Neural crest cell (in vitro differentiated cells): ENCODE measurements around the gene ADK. TPM values are rescaled to one million over a fixed set of nuclear protein-coding genes. Genes with fewer than 3 reads are reported as not detected.

Experiments used
- DNase-seq: peaks from one replicate; pipeline ENCODE4 v3.0.0; 2021; ENCODE audit warnings: low read depth, mixed read lengths, low spot score
- H3K27ac Mint-ChIP-seq: one replicate; pipeline ENCODE4 v1.8.0; 2021; ENCODE audit warnings: mild to moderate bottlenecking, mixed read lengths; ENCODE audit not compliant: unreplicated experiment
- H3K27me3 Mint-ChIP-seq: 2 replicates; pipeline ENCODE4 v1.8.0; 2021; ENCODE audit warnings: low read depth, mild to moderate bottlenecking, mixed read lengths
- H3K36me3 Mint-ChIP-seq: 2 replicates; pipeline ENCODE4 v1.8.0; 2021; ENCODE audit warnings: low read depth, mild to moderate bottlenecking, mixed read lengths
- H3K4me1 Mint-ChIP-seq: 2 replicates; pipeline ENCODE4 v1.8.0; 2021; ENCODE audit warnings: mixed read lengths
- H3K4me3 Mint-ChIP-seq: one replicate; pipeline ENCODE4 v1.8.0; 2021; ENCODE audit warnings: mild to moderate bottlenecking, mixed read lengths
- H3K9me3 Mint-ChIP-seq: 2 replicates; pipeline ENCODE4 v1.8.0; 2021; ENCODE audit warnings: mixed read lengths
- total RNA-seq: library from RNA; stranded (reverse); gene quantifications from 2 replicates; pipeline ENCODE4 v1.2.1, GENCODE V29; 2021
- TF ChIP-seq, protein P1 (sequence below): fragments of 200-600 bp; sonication (generic); conservative IDR thresholded peaks from 2 replicates; pipeline ENCODE4 v1.5.0; 2021; ENCODE audit warnings: antibody characterized with exemption, mild to moderate bottlenecking

Gene ADK
- total RNA-seq, 1 donor from 2014 or later = 35.6 TPM

DNA sequence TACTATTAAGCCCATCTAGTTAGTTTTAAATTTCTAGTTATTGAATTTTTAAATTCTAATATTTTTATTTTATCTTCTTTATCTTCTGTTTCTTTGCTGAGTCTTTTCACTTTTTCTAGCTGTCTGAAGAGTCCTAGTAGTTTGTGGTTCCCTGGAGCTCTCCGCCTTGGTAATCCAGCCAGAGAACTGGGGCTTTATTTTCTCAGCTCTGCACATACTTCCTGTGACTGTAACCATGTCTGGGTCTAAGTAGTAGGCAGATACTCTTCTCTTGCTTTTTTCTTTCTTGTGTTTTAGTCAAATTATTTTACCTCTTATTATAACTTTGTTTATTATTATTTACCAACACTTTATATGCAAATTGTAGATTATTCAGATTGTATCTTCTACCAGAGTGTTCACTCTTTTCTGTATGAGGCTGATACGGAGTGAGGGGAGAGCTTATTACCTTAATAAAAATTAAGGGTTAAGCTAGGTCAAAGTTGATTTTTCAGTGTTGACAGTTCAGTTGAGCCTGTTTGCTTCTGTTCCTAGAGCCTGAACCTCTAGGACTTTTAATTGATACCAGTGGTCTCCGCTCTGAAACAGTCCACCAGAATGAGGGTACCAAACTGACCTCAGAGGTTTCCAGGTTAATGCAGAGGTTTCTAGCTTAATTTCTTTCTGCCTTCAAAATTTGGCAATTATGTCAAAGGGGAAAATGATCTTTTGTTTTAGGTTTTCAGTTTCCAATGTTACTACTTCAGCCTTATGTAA lies 155.4 kb downstream of the ADK start:
- no peak for DNase-seq
- peaks cover 5% of the 10 kb centered on the region for H3K4me1 Mint-ChIP-seq
- TF ChIP-seq, protein P1, sequence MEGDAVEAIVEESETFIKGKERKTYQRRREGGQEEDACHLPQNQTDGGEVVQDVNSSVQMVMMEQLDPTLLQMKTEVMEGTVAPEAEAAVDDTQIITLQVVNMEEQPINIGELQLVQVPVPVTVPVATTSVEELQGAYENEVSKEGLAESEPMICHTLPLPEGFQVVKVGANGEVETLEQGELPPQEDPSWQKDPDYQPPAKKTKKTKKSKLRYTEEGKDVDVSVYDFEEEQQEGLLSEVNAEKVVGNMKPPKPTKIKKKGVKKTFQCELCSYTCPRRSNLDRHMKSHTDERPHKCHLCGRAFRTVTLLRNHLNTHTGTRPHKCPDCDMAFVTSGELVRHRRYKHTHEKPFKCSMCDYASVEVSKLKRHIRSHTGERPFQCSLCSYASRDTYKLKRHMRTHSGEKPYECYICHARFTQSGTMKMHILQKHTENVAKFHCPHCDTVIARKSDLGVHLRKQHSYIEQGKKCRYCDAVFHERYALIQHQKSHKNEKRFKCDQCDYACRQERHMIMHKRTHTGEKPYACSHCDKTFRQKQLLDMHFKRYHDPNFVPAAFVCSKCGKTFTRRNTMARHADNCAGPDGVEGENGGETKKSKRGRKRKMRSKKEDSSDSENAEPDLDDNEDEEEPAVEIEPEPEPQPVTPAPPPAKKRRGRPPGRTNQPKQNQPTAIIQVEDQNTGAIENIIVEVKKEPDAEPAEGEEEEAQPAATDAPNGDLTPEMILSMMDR = no peak

GRCh38 chr10:74307061-74307651 lies 156.1 kb downstream of the ADK start:
- DNase-seq = no peak
- Mint-ChIP-seq H3K27ac (no peak overlapping the region), H3K36me3 (no peaks in the 10 kb centered on the region)

More for the DNA sequence above, 155.4 kb downstream of the ADK start:
- no peak overlapping the region for H3K4me3 Mint-ChIP-seq
- H3K36me3 Mint-ChIP-seq = no peaks in the 10 kb centered on the region
- H3K27me3 Mint-ChIP-seq = no peaks in the 10 kb centered on the region
- H3K9me3 Mint-ChIP-seq = no peaks in the 10 kb centered on the region
- no peak overlapping the region for H3K27ac Mint-ChIP-seq

GRCh38 chr10:74310652-74311257 lies 159.7 kb downstream of the ADK start:
- Mint-ChIP-seq H3K27me3 (no peaks in the 10 kb centered on the region), H3K27ac (no peak overlapping the region), H3K36me3 (no peaks in the 10 kb centered on the region), H3K4me1 (peaks cover 5% of the 10 kb centered on the region), H3K9me3 (no peaks in the 10 kb centered on the region), H3K4me3 (no peak overlapping the region)
- DNase-seq = no peak
- TF ChIP-seq, protein P1 = no peak

More at GRCh38 chr10:74307061-74307651, 156.1 kb downstream of the ADK start:
- no peak overlapping the region for H3K4me3 Mint-ChIP-seq
- no peaks in the 10 kb centered on the region for H3K27me3 Mint-ChIP-seq
- H3K4me1 Mint-ChIP-seq = peaks cover 5% of the 10 kb centered on the region
- TF ChIP-seq, protein P1 = no peak
- H3K9me3 Mint-ChIP-seq = no peaks in the 10 kb centered on the region

DNA sequence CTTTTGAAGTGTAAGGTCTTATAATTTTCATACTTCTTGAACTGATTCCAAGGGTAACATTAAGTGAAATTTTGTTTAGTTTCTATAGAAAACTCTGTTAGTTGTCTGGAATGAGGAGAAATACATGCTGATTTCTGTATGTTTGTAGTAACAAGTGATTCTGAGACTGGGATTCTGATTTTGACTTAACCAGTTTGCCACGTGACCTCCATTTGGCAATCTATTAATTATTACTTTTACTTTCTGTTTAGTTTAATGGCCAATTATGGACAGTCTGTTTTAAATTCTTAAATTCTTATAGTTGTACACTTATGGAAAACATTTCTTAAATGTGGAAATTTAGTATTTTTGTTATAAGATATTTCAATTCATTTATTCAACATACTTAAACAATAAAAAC lies 163.1 kb downstream of the ADK start:
- no peak for DNase-seq
- H3K36me3 Mint-ChIP-seq = peaks cover 4% of the 10 kb centered on the region
- H3K27me3 Mint-ChIP-seq = no peaks in the 10 kb centered on the region
- TF ChIP-seq, protein P1 = no peak
- H3K4me1 Mint-ChIP-seq = no peaks in the 10 kb centered on the region
- H3K27ac Mint-ChIP-seq = no peak overlapping the region
- peaks cover 3% of the 10 kb centered on the region for H3K9me3 Mint-ChIP-seq
- H3K4me3 Mint-ChIP-seq = no peak overlapping the region

- H3K36me3 Mint-ChIP-seq = peaks cover 21% of the 10 kb centered on the region
- no peak for DNase-seq
- H3K4me3 Mint-ChIP-seq = no peak overlapping the region
- no peak overlapping the region for H3K27ac Mint-ChIP-seq
- H3K9me3 Mint-ChIP-seq = peaks cover 19% of the 10 kb centered on the region
- TF ChIP-seq, protein P1 = no peak
- no peaks in the 10 kb centered on the region for H3K27me3 Mint-ChIP-seq
- no peaks in the 10 kb centered on the region for H3K4me1 Mint-ChIP-seq
These were observed 169.0 kb downstream of the ADK start for GRCh38 chr10:74320026-74320425.
